Progenitor cell of endocrine pancreas (in vitro differentiated cells): ENCODE measurements around the gene TRIM44. TPM values are rescaled to one million over a fixed set of nuclear protein-coding genes. Genes with fewer than 3 reads are reported as not detected.

Experiments used
- DNase-seq: peaks from one replicate; pipeline ENCODE4 v3.0.0; 2021; ENCODE audit warnings: low spot score; ENCODE audit not compliant: unreplicated experiment
- H3K27ac Mint-ChIP-seq: 2 replicates; pipeline ENCODE4 v1.8.0; 2021; ENCODE audit warnings: mild to moderate bottlenecking, moderate library complexity, mixed read lengths
- H3K27me3 Mint-ChIP-seq: 2 replicates; pipeline ENCODE4 v1.8.0; 2021; ENCODE audit warnings: mixed read lengths
- H3K36me3 Mint-ChIP-seq: 2 replicates; pipeline ENCODE4 v1.8.0; 2022; ENCODE audit warnings: mixed read lengths; ENCODE audit not compliant: insufficient read depth
- H3K4me1 Mint-ChIP-seq: 2 replicates; pipeline ENCODE4 v1.8.0; 2021; ENCODE audit warnings: low read depth, mixed read lengths
- H3K4me3 Mint-ChIP-seq: 2 replicates; pipeline ENCODE4 v1.8.0; 2021; ENCODE audit warnings: low read depth, mild to moderate bottlenecking, moderate library complexity, mixed read lengths
- H3K9me3 Mint-ChIP-seq: 2 replicates; pipeline ENCODE4 v1.8.0; 2021; ENCODE audit warnings: low read depth, mixed read lengths
- CTCF ChIP-seq: fragments of 200-600 bp; sonication (generic); IDR thresholded peaks from one replicate; pipeline ENCODE4 v1.5.0; 2021; ENCODE audit warnings: antibody characterized with exemption, mild to moderate bottlenecking; ENCODE audit not compliant: unreplicated experiment
- total RNA-seq: library from RNA; stranded (reverse); gene quantifications from 2 replicates; pipeline ENCODE4 v1.2.1, GENCODE V29; 2021

Gene TRIM44
- total RNA-seq, 1 donor from 2014 or later: 65.1 TPM

- no peak overlapping the region for H3K4me3 Mint-ChIP-seq
- H3K36me3 Mint-ChIP-seq: peaks cover 34% of the 10 kb centered on the region
Observed at GRCh38 chr11:35736952-35737351, 74.4 kb downstream of the TRIM44 start.

GRCh38 chr11:35740061-35740799 lies 77.7 kb downstream of the TRIM44 start:
- no peaks in the 10 kb centered on the region for H3K9me3 Mint-ChIP-seq
- peaks cover 23% of the 10 kb centered on the region for H3K36me3 Mint-ChIP-seq
- peaks cover 5% of the 10 kb centered on the region for H3K4me1 Mint-ChIP-seq
- H3K27me3 Mint-ChIP-seq: no peaks in the 10 kb centered on the region
- H3K27ac Mint-ChIP-seq: no peak overlapping the region
- DNase-seq: no peak
- no peak overlapping the region for H3K4me3 Mint-ChIP-seq
- TF ChIP-seq CTCF: no peak

More at GRCh38 chr11:35736952-35737351, 74.4 kb downstream of the TRIM44 start:
- no peak for DNase-seq
- peaks cover 16% of the 10 kb centered on the region for H3K9me3 Mint-ChIP-seq
- H3K27me3 Mint-ChIP-seq: no peaks in the 10 kb centered on the region
- no peak for TF ChIP-seq CTCF
- no peak overlapping the region for H3K27ac Mint-ChIP-seq
- peaks cover 11% of the 10 kb centered on the region for H3K4me1 Mint-ChIP-seq

- no peaks in the 10 kb centered on the region for H3K27me3 Mint-ChIP-seq
- H3K27ac Mint-ChIP-seq: no peak overlapping the region
- H3K36me3 Mint-ChIP-seq: peaks cover 10% of the 10 kb centered on the region
- no peak overlapping the region for H3K4me3 Mint-ChIP-seq
- no peak for TF ChIP-seq CTCF
- no peak for DNase-seq
- no peaks in the 10 kb centered on the region for H3K9me3 Mint-ChIP-seq
- H3K4me1 Mint-ChIP-seq: peaks cover 19% of the 10 kb centered on the region
Observed at GRCh38 chr11:35742707-35743454, 80.3 kb downstream of the TRIM44 start.

- Mint-ChIP-seq H3K4me1 (peaks cover 20% of the 10 kb centered on the region), H3K9me3 (no peaks in the 10 kb centered on the region), H3K27me3 (no peaks in the 10 kb centered on the region), H3K36me3 (peaks cover 4% of the 10 kb centered on the region), H3K4me3 (no peak overlapping the region), H3K27ac (peak overlapping the region; percentile 34)
- DNase-seq: no peak
- no peak for TF ChIP-seq CTCF
Observed at GRCh38 chr11:35746356-35747153, 84.0 kb downstream of the TRIM44 start.

GRCh38 chr11:35747668-35748067 lies 85.1 kb downstream of the TRIM44 start:
- no peak overlapping the region for H3K27ac Mint-ChIP-seq
- no peak overlapping the region for H3K4me3 Mint-ChIP-seq
- no peaks in the 10 kb centered on the region for H3K27me3 Mint-ChIP-seq
- no peaks in the 10 kb centered on the region for H3K9me3 Mint-ChIP-seq
- TF ChIP-seq CTCF: no peak
- peaks cover 4% of the 10 kb centered on the region for H3K36me3 Mint-ChIP-seq
- H3K4me1 Mint-ChIP-seq: peaks cover 20% of the 10 kb centered on the region
- DNase-seq: no peak
